HepG2 (cell line): ENCODE data around the gene UGGT1. TPM values are rescaled to one million over a fixed set of nuclear protein-coding genes. Genes with fewer than 3 reads are reported as not detected.
A peak's percentile ranks its signal among the peaks of the same experiment; 100 is the strongest.

Experiments
- EHMT2 ChIP-seq: fragments of 200-600 bp; sonication (generic); IDR thresholded peaks from 2 replicates; pipeline ENCODE4 v1.7.0; 2017; ENCODE audit warnings: antibody characterized with exemption, low read depth, low read length, borderline replicate concordance
- GMEB1 ChIP-seq: sonication (generic); formaldehyde crosslinking; IDR thresholded peaks from 2 replicates; pipeline ENCODE4 v1.5.1; 2020; ENCODE audit warnings: missing genetic modification reagents, mild to moderate bottlenecking, borderline replicate concordance
- HIC2 ChIP-seq: sonication (generic); formaldehyde crosslinking; IDR thresholded peaks from 2 replicates; pipeline ENCODE4 v1.9.0; 2022; ENCODE audit warnings: low read depth, missing genetic modification reagents
- NBN ChIP-seq: fragments of 450-650 bp; conservative IDR thresholded peaks from 2 replicates; pipeline ENCODE4 v1.6.1; 2017
- NCOA5 ChIP-seq: sonication (generic); formaldehyde crosslinking; IDR thresholded peaks from 2 replicates; pipeline ENCODE4 v1.4.0; 2020; ENCODE audit warnings: missing genetic modification reagents
- NR3C1 ChIP-seq: sonication (generic); formaldehyde crosslinking; IDR thresholded peaks from 2 replicates; pipeline ENCODE4 v1.4.0; 2020; ENCODE audit warnings: missing genetic modification reagents
- RNF2 ChIP-seq: fragments of 450-650 bp; conservative IDR thresholded peaks from 2 replicates; pipeline ENCODE4 v1.6.1; 2016; ENCODE audit warnings: low read depth
- RXRA ChIP-seq: sonication (generic); formaldehyde crosslinking; IDR thresholded peaks from 2 replicates; pipeline ENCODE4 v1.5.1; 2020; ENCODE audit warnings: missing genetic modification reagents
- SALL2 ChIP-seq: sonication (generic); formaldehyde crosslinking; IDR thresholded peaks from 2 replicates; pipeline ENCODE4 v1.8.1; 2023; ENCODE audit warnings: mild to moderate bottlenecking, missing genetic modification reagents, inconsistent platforms
- SMAD3 ChIP-seq: sonication (generic); formaldehyde crosslinking; IDR thresholded peaks from 2 replicates; pipeline ENCODE4 v1.4.0; 2020; ENCODE audit warnings: missing genetic modification reagents
- SMC3 ChIP-seq: IDR thresholded peaks from 2 replicates; pipeline ENCODE4 v1.6.1; 2011; ENCODE audit warnings: low read length, improper control_type of control experiment
- TBP ChIP-seq: sonication (generic); formaldehyde crosslinking; IDR thresholded peaks from 2 replicates; pipeline ENCODE4 v1.5.0; 2020; ENCODE audit warnings: missing genetic modification reagents
- TEAD3 ChIP-seq: optimal IDR thresholded peaks from 2 replicates; pipeline ENCODE3; 2016; ENCODE audit warnings: borderline replicate concordance
- ZBTB1 ChIP-seq: sonication (generic); formaldehyde crosslinking; IDR thresholded peaks from 2 replicates; pipeline ENCODE4 v1.4.0; 2020; ENCODE audit warnings: missing genetic modification reagents, borderline replicate concordance
- ZBTB42 ChIP-seq: sonication (generic); formaldehyde crosslinking; IDR thresholded peaks from 2 replicates; pipeline ENCODE4 v1.5.0; 2020; ENCODE audit warnings: mild to moderate bottlenecking, missing genetic modification reagents
- ZGPAT ChIP-seq: IDR thresholded peaks from 2 replicates; pipeline ENCODE4 v1.6.1; 2016; ENCODE audit warnings: mild to moderate bottlenecking
- ZNF44 ChIP-seq: sonication (generic); formaldehyde crosslinking; IDR thresholded peaks from 2 replicates; pipeline ENCODE4 v1.5.1; 2020; ENCODE audit warnings: mild to moderate bottlenecking, missing genetic modification reagents
- ZNF644 ChIP-seq: IDR thresholded peaks from 2 replicates; pipeline ENCODE4 v1.6.1; 2016; ENCODE audit warnings: low read depth
- ZNF776 ChIP-seq: sonication (generic); formaldehyde crosslinking; IDR thresholded peaks from 2 replicates; pipeline ENCODE4 v1.4.0; 2020; ENCODE audit warnings: mild to moderate bottlenecking, missing genetic modification reagents
- polyA plus RNA-seq, 8 experiments: library from polyadenylated mRNA; depleted of rRNA in 3 of 8; stranded (reverse) in 7 of 8; unstranded in 1 of 8; fragments of >200 nt; fragmentation: Illumina TruSeq in 4 of 8; extraction: Trizol in 4 of 8; gene quantifications; 2 replicates each; pipeline versions ENCODE4 v1.2.1 to v1.2.3, GENCODE V29; 2011 to 2016; ENCODE audit warnings: low read depth in 4 of 8, missing spikeins in 1 of 8, mixed read lengths in 1 of 8; ENCODE audit not compliant: insufficient read depth in 1 of 8
- total RNA-seq, 5 experiments: library from RNA; depleted of rRNA; stranded (reverse); fragments of >200 nt; fragmentation: Illumina TruSeq; extraction: Trizol; gene quantifications; 2 replicates each; pipeline ENCODE4 v1.2.3, GENCODE V29; 2016; ENCODE audit warnings: low read depth in 1 of 5
- TF ChIP-seq, protein P1 (sequence below): sonication (generic); formaldehyde crosslinking; IDR thresholded peaks from 2 replicates; pipeline ENCODE4 v1.8.0; 2022; ENCODE audit warnings: low read depth, missing genetic modification reagents
- TF ChIP-seq, protein P2 (sequence below): sonication (generic); formaldehyde crosslinking; IDR thresholded peaks from 2 replicates; pipeline ENCODE4 v1.4.0; 2020; ENCODE audit warnings: missing genetic modification reagents
- TF ChIP-seq, protein P3 (sequence below): sonication (generic); formaldehyde crosslinking; IDR thresholded peaks from 2 replicates; pipeline ENCODE4 v1.4.0; 2020; ENCODE audit warnings: mild to moderate bottlenecking, missing genetic modification reagents

The UGGT1 gene
- total and polyA plus RNA-seq, 2 of the 13 experiments (the other 11 are each of a cell fraction or from before 2014, with no cell fraction given), result 35.8 to 83.2 TPM

- TF ChIP-seq, protein P1, sequence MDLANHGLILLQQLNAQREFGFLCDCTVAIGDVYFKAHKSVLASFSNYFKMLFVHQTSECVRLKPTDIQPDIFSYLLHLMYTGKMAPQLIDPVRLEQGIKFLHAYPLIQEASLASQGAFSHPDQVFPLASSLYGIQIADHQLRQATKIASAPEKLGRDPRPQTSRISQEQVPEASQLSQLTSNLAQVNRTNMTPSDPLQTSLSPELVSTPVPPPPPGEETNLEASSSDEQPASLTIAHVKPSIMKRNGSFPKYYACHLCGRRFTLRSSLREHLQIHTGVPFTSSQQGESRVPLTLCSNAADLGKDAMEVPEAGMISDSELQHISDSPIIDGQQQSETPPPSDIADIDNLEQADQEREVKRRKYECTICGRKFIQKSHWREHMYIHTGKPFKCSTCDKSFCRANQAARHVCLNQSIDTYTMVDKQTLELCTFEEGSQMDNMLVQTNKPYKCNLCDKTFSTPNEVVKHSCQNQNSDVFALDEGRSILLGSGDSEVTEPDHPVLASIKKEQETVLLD (CRISPR knock-in tag), result no peak
- TF ChIP-seq SMAD3 (CRISPR knock-in tag) (peak; percentile 93), SMC3 (peak; percentile 90), EHMT2 (0 out of 2 replicates have a peak, but pooled peaks have one; percentile 18), ZBTB42 (CRISPR knock-in tag) (no peak), ZNF44 (CRISPR knock-in tag) (no peak), ZNF776 (CRISPR knock-in tag) (no peak), NBN (no peak), NR3C1 (CRISPR knock-in tag) (no peak), GMEB1 (CRISPR knock-in tag) (no peak), NCOA5 (CRISPR knock-in tag) (no peak), ZNF644 (peak; percentile 80), SALL2 (CRISPR knock-in tag) (0 out of 2 replicates have a peak, but pooled peaks have one; percentile 48), RXRA (CRISPR knock-in tag) (peak; percentile 55; the same call in 1 of the 2 replicates), RNF2 (no peak), ZBTB1 (CRISPR knock-in tag) (no peak), TEAD3 (peak; percentile 89), HIC2 (CRISPR knock-in tag) (no peak), ZGPAT (peak; percentile 82), TBP (no peak)
- TF ChIP-seq, protein P2, sequence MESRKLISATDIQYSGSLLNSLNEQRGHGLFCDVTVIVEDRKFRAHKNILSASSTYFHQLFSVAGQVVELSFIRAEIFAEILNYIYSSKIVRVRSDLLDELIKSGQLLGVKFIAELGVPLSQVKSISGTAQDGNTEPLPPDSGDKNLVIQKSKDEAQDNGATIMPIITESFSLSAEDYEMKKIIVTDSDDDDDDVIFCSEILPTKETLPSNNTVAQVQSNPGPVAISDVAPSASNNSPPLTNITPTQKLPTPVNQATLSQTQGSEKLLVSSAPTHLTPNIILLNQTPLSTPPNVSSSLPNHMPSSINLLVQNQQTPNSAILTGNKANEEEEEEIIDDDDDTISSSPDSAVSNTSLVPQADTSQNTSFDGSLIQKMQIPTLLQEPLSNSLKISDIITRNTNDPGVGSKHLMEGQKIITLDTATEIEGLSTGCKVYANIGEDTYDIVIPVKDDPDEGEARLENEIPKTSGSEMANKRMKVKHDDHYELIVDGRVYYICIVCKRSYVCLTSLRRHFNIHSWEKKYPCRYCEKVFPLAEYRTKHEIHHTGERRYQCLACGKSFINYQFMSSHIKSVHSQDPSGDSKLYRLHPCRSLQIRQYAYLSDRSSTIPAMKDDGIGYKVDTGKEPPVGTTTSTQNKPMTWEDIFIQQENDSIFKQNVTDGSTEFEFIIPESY (CRISPR knock-in tag), result peak; percentile 39; the same call in 1 of the 2 replicates
- TF ChIP-seq, protein P3, sequence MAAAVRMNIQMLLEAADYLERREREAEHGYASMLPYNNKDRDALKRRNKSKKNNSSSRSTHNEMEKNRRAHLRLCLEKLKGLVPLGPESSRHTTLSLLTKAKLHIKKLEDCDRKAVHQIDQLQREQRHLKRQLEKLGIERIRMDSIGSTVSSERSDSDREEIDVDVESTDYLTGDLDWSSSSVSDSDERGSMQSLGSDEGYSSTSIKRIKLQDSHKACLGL (CRISPR knock-in tag), result no peak
These were observed 87.9 kb downstream of the UGGT1 start (continued) for GRCh38 chr2:128178650-128179460.
